ENCODE measurements around the gene DAW1.

Gene DAW1

DNA sequence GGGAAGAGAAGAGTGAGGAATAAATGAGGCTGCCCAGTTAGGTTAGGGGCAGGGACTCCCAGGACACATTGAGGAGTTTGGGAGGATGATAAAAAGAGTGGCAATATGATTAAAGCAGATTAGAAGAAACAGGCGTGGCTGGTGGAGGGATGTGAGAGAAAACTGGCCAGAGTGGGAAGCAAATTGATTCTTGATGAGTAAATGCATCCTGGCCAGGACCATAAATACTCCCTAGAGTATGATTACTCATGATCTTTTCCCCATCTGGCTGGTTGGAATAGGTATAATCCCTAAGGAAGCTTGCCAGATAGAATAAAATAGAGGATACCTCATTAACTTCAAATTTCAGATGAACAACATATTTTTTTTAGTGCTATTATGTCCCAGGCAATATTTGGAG lies 21.5 kb upstream of the DAW1 start:
- H3K27ac Mint-ChIP-seq = no peak overlapping the region
- no peaks in the 10 kb centered on the region for H3K36me3 Mint-ChIP-seq
- no peaks in the 10 kb centered on the region for H3K4me1 Mint-ChIP-seq
- peaks cover 3% of the 10 kb centered on the region for H3K27me3 Mint-ChIP-seq
- H3K4me3 Mint-ChIP-seq = no peak overlapping the region
- H3K9me3 Mint-ChIP-seq = no peaks in the 10 kb centered on the region

DNA sequence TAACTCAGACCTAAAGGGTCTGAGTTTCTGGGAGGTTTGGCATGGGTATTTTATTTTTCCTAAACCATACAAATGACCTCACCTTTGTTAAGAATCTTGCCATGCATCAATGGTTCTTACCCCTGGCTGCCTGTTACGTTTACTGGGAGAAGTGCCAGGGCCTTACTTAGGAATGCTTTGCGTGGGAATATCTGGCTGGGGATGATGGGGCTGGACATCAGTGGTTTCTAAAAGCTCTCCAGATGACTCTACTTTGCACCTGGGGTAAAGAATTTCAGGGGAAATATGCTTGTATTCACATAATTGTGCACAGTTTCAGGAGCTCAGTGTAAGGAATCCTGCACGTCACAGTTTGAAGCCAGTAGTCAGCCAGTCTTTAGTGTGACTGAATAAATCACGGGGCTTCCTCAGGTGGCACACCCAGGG lies 18.2 kb upstream of the DAW1 start:
- Mint-ChIP-seq H3K36me3 (no peaks in the 10 kb centered on the region), H3K4me1 (no peaks in the 10 kb centered on the region), H3K27me3 (peaks cover 4% of the 10 kb centered on the region), H3K27ac (no peak overlapping the region), H3K4me3 (no peak overlapping the region), H3K9me3 (no peaks in the 10 kb centered on the region)

DNA sequence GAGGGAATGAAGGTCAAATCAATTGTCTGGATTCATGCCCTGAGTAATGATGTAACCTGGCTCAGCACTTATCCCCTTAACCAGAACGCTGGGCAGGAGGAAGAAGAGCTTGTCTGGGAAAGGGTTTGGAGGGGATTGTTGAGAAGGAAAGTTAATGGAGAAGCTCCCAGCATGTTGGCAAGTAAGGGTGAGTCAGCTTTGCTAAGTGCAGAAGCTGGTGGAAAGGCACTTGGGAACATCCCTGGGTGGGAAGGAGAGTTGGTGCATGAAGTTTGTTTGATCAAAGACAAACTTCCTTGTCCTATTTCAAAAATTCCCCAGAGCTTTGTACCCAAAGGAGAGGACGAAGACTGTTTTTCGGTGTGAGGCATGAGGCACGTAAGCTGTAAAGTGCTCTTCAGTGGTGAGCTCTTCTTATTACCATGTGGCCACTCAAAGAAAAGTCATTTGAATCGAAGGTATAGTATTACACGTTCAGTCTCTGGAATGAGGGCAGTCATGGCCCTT lies 17.6 kb upstream of the DAW1 start:
- H3K36me3 Mint-ChIP-seq = no peaks in the 10 kb centered on the region
- no peak overlapping the region for H3K4me3 Mint-ChIP-seq
- H3K27ac Mint-ChIP-seq = no peak overlapping the region
- peaks cover 4% of the 10 kb centered on the region for H3K27me3 Mint-ChIP-seq
- no peaks in the 10 kb centered on the region for H3K4me1 Mint-ChIP-seq
- H3K9me3 Mint-ChIP-seq = no peaks in the 10 kb centered on the region

- no peak overlapping the region for H3K4me3 Mint-ChIP-seq
- no peaks in the 10 kb centered on the region for H3K36me3 Mint-ChIP-seq
- no peaks in the 10 kb centered on the region for H3K9me3 Mint-ChIP-seq
- no peaks in the 10 kb centered on the region for H3K4me1 Mint-ChIP-seq
- peaks cover 4% of the 10 kb centered on the region for H3K27me3 Mint-ChIP-seq
- H3K27ac Mint-ChIP-seq = no peak overlapping the region
These were observed 16.0 kb upstream of the DAW1 start for GRCh38 chr2:227855440-227855839.

DNA sequence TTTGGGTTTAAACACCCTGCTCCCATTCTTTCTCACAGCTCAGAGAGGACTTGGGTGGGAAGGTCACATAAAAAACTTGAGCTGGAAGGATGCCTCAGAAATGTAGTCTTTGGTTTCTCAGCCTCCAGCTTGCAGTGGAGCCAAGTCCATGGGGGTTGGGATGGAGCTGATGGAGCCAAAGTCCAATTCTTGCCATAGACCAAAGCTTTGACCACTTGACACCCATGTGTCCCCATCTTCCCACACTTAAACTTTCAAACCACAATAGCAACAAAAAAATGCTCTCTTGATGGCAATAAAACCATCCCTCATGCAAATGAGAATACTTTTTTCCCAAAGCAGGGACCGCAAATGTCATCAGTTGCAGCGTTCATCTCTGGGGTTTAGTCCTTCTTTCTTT lies 14.7 kb upstream of the DAW1 start:
- no peaks in the 10 kb centered on the region for H3K4me1 Mint-ChIP-seq
- H3K9me3 Mint-ChIP-seq = no peaks in the 10 kb centered on the region
- no peak overlapping the region for H3K27ac Mint-ChIP-seq
- peaks cover 4% of the 10 kb centered on the region for H3K27me3 Mint-ChIP-seq
- H3K4me3 Mint-ChIP-seq = no peak overlapping the region
- H3K36me3 Mint-ChIP-seq = no peaks in the 10 kb centered on the region

DNA sequence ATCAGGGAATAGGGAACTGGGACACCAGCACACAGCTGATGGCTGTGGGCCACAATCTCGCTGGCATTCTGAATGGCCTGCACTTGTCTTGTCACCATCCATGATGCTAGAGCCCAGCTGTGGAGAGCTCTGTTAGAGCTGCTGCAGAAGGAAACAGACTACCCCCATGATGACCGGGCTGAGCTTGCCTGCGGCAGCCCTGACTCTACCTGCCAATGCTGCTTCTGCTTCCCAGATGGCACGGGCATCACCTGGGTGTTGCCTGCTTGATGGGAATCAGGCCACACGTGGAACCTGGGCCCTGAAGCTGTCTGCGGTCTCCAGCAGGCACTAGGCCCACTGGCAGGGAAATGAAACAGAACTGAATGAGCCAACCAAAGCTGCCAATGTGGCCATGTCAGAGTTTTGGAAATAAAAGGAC lies 11.2 kb upstream of the DAW1 start:
- Mint-ChIP-seq H3K4me3 (no peak overlapping the region), H3K27me3 (peaks cover 1% of the 10 kb centered on the region), H3K36me3 (no peaks in the 10 kb centered on the region), H3K27ac (no peak overlapping the region), H3K4me1 (no peaks in the 10 kb centered on the region), H3K9me3 (no peaks in the 10 kb centered on the region)

DNA sequence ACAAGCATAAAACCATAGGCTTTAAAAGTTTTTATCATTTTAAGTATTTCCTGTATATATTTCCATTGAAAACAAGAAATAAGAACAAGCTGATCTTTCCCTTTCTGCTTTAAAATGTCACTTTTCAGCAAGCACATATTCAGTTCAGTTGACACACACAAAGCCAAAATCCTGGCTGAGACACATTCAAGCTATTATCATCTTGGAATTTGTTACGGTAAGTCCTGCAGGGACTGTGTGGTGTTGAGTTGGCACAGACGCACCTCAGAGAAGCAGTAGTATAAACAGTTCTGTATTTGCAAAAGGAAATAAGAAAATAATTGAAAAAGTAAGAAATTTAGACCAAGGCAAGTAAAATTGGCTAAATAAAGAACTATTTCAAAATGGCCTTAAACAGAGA lies 10.4 kb upstream of the DAW1 start:
- Mint-ChIP-seq H3K4me3 (no peak overlapping the region), H3K9me3 (no peaks in the 10 kb centered on the region), H3K36me3 (no peaks in the 10 kb centered on the region), H3K4me1 (no peaks in the 10 kb centered on the region), H3K27ac (no peak overlapping the region), H3K27me3 (no peaks in the 10 kb centered on the region)

DNA sequence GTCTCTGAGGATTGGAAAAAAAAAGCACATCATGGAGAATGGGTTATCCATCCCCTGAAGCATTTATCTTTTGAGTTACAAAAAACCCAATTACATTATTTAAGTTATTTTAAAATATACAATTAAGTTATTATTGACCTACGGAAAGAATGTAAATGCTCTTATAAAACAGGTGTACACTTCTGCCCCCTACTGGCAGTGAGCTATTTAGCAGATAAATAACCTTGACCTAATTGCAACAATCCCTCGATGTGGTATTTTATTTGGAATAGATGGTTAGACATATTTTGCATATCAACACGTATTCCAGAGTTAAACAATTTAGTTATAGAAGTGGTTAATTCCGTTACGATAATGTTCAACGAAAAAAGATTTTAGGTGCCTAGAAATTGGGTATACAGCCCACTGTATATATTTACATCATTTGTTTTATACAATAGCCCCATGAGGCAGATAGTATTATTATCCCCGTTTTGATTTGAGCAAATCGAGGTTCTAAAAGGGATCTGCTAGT lies 9.1 kb upstream of the DAW1 start:
- no peaks in the 10 kb centered on the region for H3K36me3 Mint-ChIP-seq
- no peaks in the 10 kb centered on the region for H3K27me3 Mint-ChIP-seq
- H3K4me1 Mint-ChIP-seq = no peaks in the 10 kb centered on the region
- no peaks in the 10 kb centered on the region for H3K9me3 Mint-ChIP-seq
- H3K4me3 Mint-ChIP-seq = no peak overlapping the region
- no peak overlapping the region for H3K27ac Mint-ChIP-seq

DNA sequence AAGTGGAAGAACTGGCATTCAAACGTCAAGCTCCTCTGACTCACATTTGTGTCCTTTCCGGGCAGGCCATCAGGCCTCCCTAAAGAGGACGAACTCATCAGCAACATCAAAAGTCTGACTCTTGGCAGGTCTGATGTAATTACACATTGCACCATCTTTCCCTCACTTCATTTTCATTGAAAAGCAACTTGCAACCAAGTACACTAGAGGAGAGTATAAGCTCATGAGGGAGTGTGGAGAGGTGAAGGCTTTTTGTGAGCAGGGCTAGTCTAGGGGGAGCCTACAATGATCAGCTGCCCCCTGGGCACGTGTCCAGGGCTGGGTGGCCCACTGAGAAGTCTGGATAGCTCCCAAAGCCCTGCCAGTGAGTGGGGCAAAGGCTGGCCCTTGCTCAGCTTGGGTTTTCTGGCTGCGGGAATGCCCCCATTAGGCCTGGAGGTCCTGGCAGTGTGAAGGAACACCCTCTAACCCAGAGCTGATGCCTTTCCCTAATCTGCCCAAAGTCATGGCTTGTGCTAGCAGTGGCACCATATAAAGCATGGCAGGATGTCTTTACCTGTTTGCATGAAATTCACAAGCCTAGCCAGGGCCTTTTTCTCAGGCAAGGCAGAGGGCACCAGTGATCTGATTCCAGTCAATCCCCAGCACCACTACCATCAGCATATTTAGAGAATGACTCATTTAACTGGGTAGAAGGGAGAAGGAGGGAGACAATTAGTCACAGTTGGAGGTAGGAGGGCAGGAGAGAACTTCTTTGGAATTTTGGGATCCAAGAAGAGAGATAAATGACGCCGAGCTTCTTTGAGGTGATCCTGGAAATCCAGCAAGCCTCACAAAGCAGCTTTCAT lies 8.5 kb upstream of the DAW1 start:
- Mint-ChIP-seq H3K27ac (no peak overlapping the region), H3K4me3 (no peak overlapping the region), H3K4me1 (no peaks in the 10 kb centered on the region), H3K27me3 (no peaks in the 10 kb centered on the region), H3K9me3 (no peaks in the 10 kb centered on the region), H3K36me3 (no peaks in the 10 kb centered on the region)

DNA sequence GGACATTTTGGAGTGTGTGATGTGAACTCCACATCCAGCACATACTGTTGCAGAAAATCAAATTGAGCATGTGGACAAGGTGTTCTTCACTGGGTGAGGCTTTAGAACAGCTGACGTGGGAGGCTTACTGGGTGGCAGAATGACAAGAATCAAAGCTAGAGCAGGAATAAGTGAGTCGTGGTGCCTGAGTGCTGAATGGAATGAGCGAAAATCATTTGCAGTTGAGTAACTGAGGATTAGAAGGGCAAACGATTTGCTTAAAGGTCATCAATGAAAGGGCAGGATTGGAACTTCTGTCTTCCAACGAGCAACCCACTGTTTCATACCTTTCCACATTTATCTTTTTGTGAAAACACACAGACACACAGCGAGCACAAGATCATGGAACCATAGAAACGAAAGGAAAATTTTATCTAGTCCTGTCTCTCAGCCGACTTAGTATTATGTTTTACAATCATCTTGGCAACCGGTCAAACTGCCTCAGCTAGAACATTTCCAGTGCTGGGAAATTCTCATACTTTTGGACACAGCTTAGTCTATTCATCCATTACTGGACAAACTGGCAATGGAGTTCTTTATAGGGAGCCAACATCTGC lies 7.2 kb upstream of the DAW1 start:
- no peak overlapping the region for H3K27ac Mint-ChIP-seq
- peaks cover 2% of the 10 kb centered on the region for H3K27me3 Mint-ChIP-seq
- H3K9me3 Mint-ChIP-seq = no peaks in the 10 kb centered on the region
- H3K4me1 Mint-ChIP-seq = no peaks in the 10 kb centered on the region
- H3K36me3 Mint-ChIP-seq = no peaks in the 10 kb centered on the region
- H3K4me3 Mint-ChIP-seq = no peak overlapping the region

DNA sequence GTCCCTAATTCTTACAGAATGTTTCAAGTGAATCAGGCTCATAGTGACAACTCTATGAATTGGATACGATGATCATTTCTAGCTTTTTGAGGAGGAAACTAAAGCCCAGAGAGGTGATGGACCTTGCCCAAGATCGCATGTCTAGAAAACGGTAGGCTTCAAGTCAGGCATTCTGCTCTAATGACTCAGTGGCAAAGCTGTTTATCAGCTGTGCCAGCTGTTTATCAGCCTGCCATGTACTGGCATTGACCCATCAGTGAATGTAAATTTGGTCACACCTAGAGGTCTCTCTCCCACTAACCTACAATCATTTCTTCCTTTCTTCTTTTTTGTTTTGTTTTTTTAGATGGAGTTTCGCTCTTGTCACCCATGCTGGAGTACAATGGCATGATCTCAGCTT lies 6.1 kb upstream of the DAW1 start:
- H3K36me3 Mint-ChIP-seq = no peaks in the 10 kb centered on the region
- no peak overlapping the region for H3K4me3 Mint-ChIP-seq
- no peaks in the 10 kb centered on the region for H3K4me1 Mint-ChIP-seq
- peaks cover 2% of the 10 kb centered on the region for H3K27me3 Mint-ChIP-seq
- no peak overlapping the region for H3K27ac Mint-ChIP-seq
- no peaks in the 10 kb centered on the region for H3K9me3 Mint-ChIP-seq

- Mint-ChIP-seq H3K4me1 (no peaks in the 10 kb centered on the region), H3K27me3 (peaks cover 4% of the 10 kb centered on the region), H3K27ac (no peak overlapping the region), H3K36me3 (no peaks in the 10 kb centered on the region), H3K4me3 (no peak overlapping the region), H3K9me3 (no peaks in the 10 kb centered on the region)
These were observed 4.0 kb upstream of the DAW1 start for GRCh38 chr2:227867386-227867785.

DNA sequence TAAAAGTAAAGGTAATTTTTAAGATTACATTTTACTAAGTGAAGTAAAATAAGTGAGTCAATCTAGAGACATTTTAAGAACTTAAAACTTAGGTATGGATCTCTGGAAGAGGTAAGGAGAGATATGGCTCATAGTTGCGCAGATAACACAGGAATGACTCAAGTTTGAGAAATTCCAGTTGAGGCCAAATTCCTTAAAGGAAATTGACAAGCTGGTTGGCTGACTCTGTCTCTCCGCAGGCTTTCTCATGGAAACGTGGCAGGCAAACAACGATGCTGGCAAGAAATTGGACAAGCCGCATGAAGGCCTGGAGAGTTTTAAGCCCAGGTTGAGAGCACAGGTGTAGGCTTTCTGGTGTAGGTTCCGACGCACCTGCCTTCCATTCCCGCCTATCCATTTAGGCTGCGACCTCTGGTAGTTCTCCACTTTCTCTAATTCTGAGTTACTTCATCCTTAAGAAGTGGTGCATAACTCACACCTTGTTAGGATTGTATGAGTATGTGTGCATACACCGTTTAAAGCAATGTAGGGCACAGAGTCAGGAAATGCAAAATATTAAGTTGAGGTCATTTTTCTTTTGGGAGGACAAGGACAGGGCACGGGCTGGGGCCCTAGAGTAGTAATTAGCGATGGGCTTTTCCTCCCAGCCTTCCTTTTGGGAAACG lies 589 bp upstream of the DAW1 start:
- Mint-ChIP-seq H3K27ac (no peak overlapping the region), H3K4me3 (no peak overlapping the region), H3K27me3 (peaks cover 23% of the 10 kb centered on the region), H3K4me1 (no peaks in the 10 kb centered on the region), H3K9me3 (no peaks in the 10 kb centered on the region), H3K36me3 (no peaks in the 10 kb centered on the region)

- Mint-ChIP-seq H3K36me3 (no peaks in the 10 kb centered on the region), H3K4me3 (no peak overlapping the region), H3K4me1 (no peaks in the 10 kb centered on the region), H3K27ac (no peak overlapping the region), H3K9me3 (no peaks in the 10 kb centered on the region), H3K27me3 (peaks cover 23% of the 10 kb centered on the region)
These were observed 1.2 kb downstream of the DAW1 start for GRCh38 chr2:227872676-227873075.

- Mint-ChIP-seq H3K9me3 (no peaks in the 10 kb centered on the region), H3K27me3 (peaks cover 20% of the 10 kb centered on the region), H3K4me1 (no peaks in the 10 kb centered on the region), H3K36me3 (no peaks in the 10 kb centered on the region), H3K27ac (no peak overlapping the region), H3K4me3 (no peak overlapping the region)
These were observed 4.9 kb downstream of the DAW1 start for GRCh38 chr2:227876300-227876801.
